GM19035 (cell line): Measurements from ENCODE around the gene DDX24.

Experiments used
- ATAC-seq: cut with Tn5 transposase; IDR thresholded peaks from one replicate; pipeline ENCODE4 v1.9.1; 2021; ENCODE audit not compliant: unreplicated experiment

Gene DDX24

GRCh38 chr14:94034886-94035285, 46.1 kb downstream of the DDX24 start:
- no peak for ATAC-seq

GRCh38 chr14:94031883-94032279, 49.1 kb downstream of the DDX24 start:
- no peak for ATAC-seq

- ATAC-seq, result no peak
Measured at GRCh38 chr14:94031161-94031882, 49.7 kb downstream of the DDX24 start.

- ATAC-seq, result no peak
Measured at GRCh38 chr14:94030571-94030970, 50.4 kb downstream of the DDX24 start.

- no peak for ATAC-seq
Measured at GRCh38 chr14:94029671-94030203, 51.3 kb downstream of the DDX24 start.

- no peak for ATAC-seq
Measured at GRCh38 chr14:94029265-94029664, 51.7 kb downstream of the DDX24 start.

- ATAC-seq, result no peak
Measured at GRCh38 chr14:94028450-94028826, 52.6 kb downstream of the DDX24 start.

GRCh38 chr14:94027566-94028449, 53.2 kb downstream of the DDX24 start:
- no peak for ATAC-seq

GRCh38 chr14:94026889-94027469, 54.0 kb downstream of the DDX24 start:
- no peak for ATAC-seq

- ATAC-seq, result peak; percentile 99
Measured at GRCh38 chr14:94026173-94026888, 54.7 kb downstream of the DDX24 start, which contains the start of gene OTUB2. Gene OTUB2, plus strand, starts transcription at chr14:94026340. Its CDS starts 198 bp downstream, at chr14:94026538.

GRCh38 chr14:94025720-94026119, 55.3 kb downstream of the DDX24 start:
- no peak for ATAC-seq

- no peak for ATAC-seq
Measured at GRCh38 chr14:94024549-94024948, 56.5 kb downstream of the DDX24 start.

- no peak for ATAC-seq
Measured at GRCh38 chr14:94022532-94023411, 58.2 kb downstream of the DDX24 start.

- ATAC-seq, result no peak
Measured at GRCh38 chr14:94021416-94022157, 59.4 kb downstream of the DDX24 start.

GRCh38 chr14:94021001-94021400, 60.0 kb downstream of the DDX24 start:
- no peak for ATAC-seq

- ATAC-seq, result no peak
Measured at GRCh38 chr14:94020267-94020666, 60.7 kb downstream of the DDX24 start.

- no peak for ATAC-seq
Measured at GRCh38 chr14:94019329-94019728, 61.7 kb downstream of the DDX24 start.

GRCh38 chr14:94018308-94018707, 62.7 kb downstream of the DDX24 start:
- no peak for ATAC-seq

GRCh38 chr14:94016446-94016976, 64.5 kb downstream of the DDX24 start:
- no peak for ATAC-seq
